RWPE2 (cell line): ENCODE results near the gene GAL3ST1.
A peak's percentile ranks its signal among the peaks of the same experiment; 100 is the strongest.

Source experiments
- ATAC-seq: fragments of 200-7000 bp; cut with Tn5 transposase; 3 replicates; pipeline ENCODE4 v1.9.1; 2021; ENCODE audit warnings: low read depth
- DNase-seq: peaks from one replicate; pipeline ENCODE4 v3.0.0-alpha.2; 2020; ENCODE audit warnings: low spot score
- H3K27ac ChIP-seq: fragments of 450-650 bp; 2 replicates; pipeline ENCODE4 v1.5.1; 2017; ENCODE audit warnings: mild to moderate bottlenecking; ENCODE audit not compliant: poor library complexity, severe bottlenecking
- H3K27me3 ChIP-seq: fragments of 250-450 bp; sonication (Bioruptor Pico); 2 replicates; pipeline ENCODE4 v1.5.1; 2021; ENCODE audit warnings: mild to moderate bottlenecking, moderate library complexity; ENCODE audit not compliant: insufficient read depth, poor library complexity, severe bottlenecking
- H3K36me3 ChIP-seq: fragments of 250-450 bp; sonication (Bioruptor Pico); 2 replicates; pipeline ENCODE4 v1.5.1; 2020; ENCODE audit warnings: low read depth, mild to moderate bottlenecking, moderate library complexity
- H3K4me1 ChIP-seq: fragments of 250-450 bp; sonication (Bioruptor Pico); 2 replicates; pipeline ENCODE4 v1.5.1; 2021; ENCODE audit warnings: mild to moderate bottlenecking, moderate library complexity; ENCODE audit not compliant: insufficient read depth, poor library complexity, severe bottlenecking
- H3K4me3 ChIP-seq: fragments of 250-450 bp; sonication (Bioruptor Pico); 2 replicates; pipeline ENCODE4 v1.5.1; 2021; ENCODE audit warnings: mild to moderate bottlenecking, moderate library complexity; ENCODE audit not compliant: severe bottlenecking
- H3K9me3 ChIP-seq: fragments of 250-450 bp; sonication (Bioruptor Pico); 2 replicates; pipeline ENCODE4 v1.5.1; 2021; ENCODE audit warnings: mild to moderate bottlenecking, moderate library complexity; ENCODE audit not compliant: severe bottlenecking
- TF ChIP-seq, protein P1 (sequence below): fragments of 450-650 bp; IDR thresholded peaks from one replicate; pipeline ENCODE4 v1.5.1; 2017; ENCODE audit warnings: mild to moderate bottlenecking, moderate library complexity; ENCODE audit not compliant: poor library complexity, severe bottlenecking

Gene GAL3ST1

DNA sequence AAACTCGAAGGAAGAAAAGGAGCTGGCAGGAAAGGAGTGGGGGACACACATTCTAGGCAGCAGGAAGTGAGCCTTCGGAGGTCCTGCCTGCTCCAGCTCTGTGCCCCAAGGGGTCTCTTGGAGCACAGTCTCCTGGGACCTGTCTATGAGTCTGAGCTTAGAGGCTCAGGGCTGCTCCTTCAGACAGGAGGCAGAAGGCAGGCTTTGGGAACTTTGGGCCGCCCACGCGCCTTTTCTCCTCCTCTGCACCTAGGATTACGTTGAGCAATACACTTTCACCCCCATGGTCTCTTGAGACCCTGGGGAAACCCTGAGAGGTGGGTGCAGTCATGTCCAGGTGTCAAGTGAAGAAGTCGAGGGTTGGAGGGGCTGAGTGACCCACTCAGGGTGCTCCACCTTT, 33.5 kb upstream of the GAL3ST1 start:
- DNase-seq (no peak), ATAC-seq (no peak)
- TF ChIP-seq, protein P1, sequence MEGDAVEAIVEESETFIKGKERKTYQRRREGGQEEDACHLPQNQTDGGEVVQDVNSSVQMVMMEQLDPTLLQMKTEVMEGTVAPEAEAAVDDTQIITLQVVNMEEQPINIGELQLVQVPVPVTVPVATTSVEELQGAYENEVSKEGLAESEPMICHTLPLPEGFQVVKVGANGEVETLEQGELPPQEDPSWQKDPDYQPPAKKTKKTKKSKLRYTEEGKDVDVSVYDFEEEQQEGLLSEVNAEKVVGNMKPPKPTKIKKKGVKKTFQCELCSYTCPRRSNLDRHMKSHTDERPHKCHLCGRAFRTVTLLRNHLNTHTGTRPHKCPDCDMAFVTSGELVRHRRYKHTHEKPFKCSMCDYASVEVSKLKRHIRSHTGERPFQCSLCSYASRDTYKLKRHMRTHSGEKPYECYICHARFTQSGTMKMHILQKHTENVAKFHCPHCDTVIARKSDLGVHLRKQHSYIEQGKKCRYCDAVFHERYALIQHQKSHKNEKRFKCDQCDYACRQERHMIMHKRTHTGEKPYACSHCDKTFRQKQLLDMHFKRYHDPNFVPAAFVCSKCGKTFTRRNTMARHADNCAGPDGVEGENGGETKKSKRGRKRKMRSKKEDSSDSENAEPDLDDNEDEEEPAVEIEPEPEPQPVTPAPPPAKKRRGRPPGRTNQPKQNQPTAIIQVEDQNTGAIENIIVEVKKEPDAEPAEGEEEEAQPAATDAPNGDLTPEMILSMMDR = no peak
- H3K36me3 ChIP-seq = no peaks in the 10 kb centered on the region
- no peaks in the 10 kb centered on the region for H3K27me3 ChIP-seq
- no peak overlapping the region for H3K27ac ChIP-seq
- no peak overlapping the region for H3K4me3 ChIP-seq
- H3K4me1 ChIP-seq = peaks cover 16% of the 10 kb centered on the region
- no peaks in the 10 kb centered on the region for H3K9me3 ChIP-seq

DNA sequence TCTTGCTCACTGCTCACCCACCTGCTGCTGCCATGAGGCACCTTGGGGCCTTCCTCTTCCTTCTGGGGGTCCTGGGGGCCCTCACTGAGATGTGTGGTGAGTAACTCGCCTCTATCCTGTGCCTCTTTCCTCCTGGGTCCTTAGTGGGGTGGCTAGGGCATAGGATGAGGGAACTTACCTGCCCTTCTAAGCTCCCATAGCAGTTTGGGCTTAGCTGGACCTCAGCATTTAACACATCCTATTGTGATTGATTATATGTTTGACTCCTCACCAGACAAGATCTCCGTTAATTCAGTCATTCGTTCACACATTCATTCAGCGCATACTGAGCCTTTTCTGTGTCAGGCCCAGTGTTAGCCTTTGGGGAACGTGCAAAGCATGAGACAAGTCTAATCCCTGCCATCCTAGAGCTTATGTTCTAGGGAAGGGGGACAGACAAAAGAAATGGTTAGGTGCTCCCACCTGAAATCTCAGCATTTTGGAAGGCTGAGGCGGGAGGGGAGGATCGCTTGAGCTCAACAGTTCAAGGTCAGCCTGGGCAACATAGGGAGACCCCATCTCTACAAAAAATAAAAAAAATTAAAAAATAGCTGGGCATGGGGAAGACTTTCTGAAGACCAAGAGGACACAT, 33.0 kb upstream of the GAL3ST1 start:
- DNase-seq (no peak), ATAC-seq (no peak)
- Histone ChIP-seq H3K27ac (peak overlapping the region; percentile 2), H3K4me3 (no peak overlapping the region), H3K4me1 (peaks cover 16% of the 10 kb centered on the region), H3K27me3 (no peaks in the 10 kb centered on the region), H3K9me3 (no peaks in the 10 kb centered on the region), H3K36me3 (no peaks in the 10 kb centered on the region)
- TF ChIP-seq, protein P1 = no peak

DNA sequence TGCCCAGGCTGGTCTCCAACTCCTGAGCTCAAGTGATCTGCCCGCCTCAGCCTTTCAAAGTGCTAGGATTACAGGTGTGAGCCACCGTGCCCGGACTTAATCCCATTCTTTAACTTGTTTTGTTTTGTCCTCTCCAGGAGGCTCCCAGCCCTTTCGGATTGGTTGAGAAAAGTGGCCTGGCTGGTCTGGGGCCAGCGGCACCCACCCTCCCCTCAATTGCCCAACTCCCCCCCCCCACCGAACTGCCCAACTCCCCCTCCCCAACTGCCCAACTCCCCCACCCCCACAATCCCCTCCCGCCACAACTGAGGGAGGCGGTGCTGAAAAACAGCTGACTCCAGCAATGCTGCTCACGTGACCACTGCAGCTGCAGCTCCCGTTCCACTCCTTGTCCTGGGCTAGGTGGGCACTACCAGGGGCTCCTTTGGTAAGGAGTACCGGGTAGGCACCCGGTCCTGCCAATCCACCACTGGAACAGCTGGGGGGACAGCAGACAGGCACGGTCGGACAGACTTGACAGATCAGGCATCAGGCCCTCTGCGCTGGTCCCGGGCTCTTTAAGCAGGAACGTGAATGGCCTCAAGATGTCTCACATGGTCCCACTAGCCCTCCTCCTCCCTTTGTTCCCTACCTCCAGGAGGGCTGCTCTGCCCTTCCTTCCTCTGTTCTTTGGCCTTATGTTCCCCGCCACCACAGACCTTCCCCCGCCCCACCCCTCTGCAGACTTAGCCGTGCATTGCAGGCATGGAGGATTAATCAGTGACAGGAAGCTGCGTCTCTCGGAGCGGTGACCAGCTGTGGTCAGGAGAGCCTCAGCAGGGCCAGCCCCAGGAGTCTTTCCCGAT, 32.2 kb upstream of the GAL3ST1 start, which contains the start of gene TCN2:
TCN2 (plus strand) TSS at position 720 of the 845 bp plus-strand sequence. CDS start 158 bp downstream, outside the sequence.
- peak within 1 kb of the TSS; percentile 8 for H3K4me3 ChIP-seq
- no peaks in the 10 kb centered on the region for H3K27me3 ChIP-seq
- peaks cover 16% of the 10 kb centered on the region for H3K4me1 ChIP-seq
- no peaks in the 10 kb centered on the region for H3K9me3 ChIP-seq
- DNase-seq (no peak), ATAC-seq (peak; percentile 50)
- TF ChIP-seq, protein P1 = no peak
- H3K27ac ChIP-seq = peak within 1 kb of the TSS; percentile 2
- H3K36me3 ChIP-seq = no peaks in the 10 kb centered on the region

- H3K36me3 ChIP-seq = no peaks in the 10 kb centered on the region
- ATAC-seq (no peak), DNase-seq (no peak)
- H3K9me3 ChIP-seq = no peaks in the 10 kb centered on the region
- no peaks in the 10 kb centered on the region for H3K27me3 ChIP-seq
- TF ChIP-seq, protein P1 = peak; percentile 66
- H3K4me3 ChIP-seq = no peak overlapping the region
- no peak overlapping the region for H3K27ac ChIP-seq
- peaks cover 16% of the 10 kb centered on the region for H3K4me1 ChIP-seq
Observed at GRCh38 chr22:30605449-30606110, 31.1 kb upstream of the GAL3ST1 start.
